ENCODE results near the gene AP3S2. TPM values are rescaled to one million over a fixed set of nuclear protein-coding genes. Genes with fewer than 3 reads are reported as not detected.

The AP3S2 gene
- total and polyA plus RNA-seq, 4 donors = 8.4 to 73.5 (median 25.9) TPM

GRCh38 chr15:89809093-89809786 lies 84.6 kb downstream of the AP3S2 start:
- H3K4me3 ChIP-seq (ENCODE audit: low read depth in 1 of 3, low read length in 3 of 3) = no peak overlapping the region
- H3K36me3 ChIP-seq (ENCODE audit: control insufficient read depth in 4 of 4, insufficient read depth in 3 of 4, low read depth in 1 of 4, low read length in 3 of 4) = no peaks in the 10 kb centered on the region
- no peak for TF ChIP-seq NR2F2 (IDR thresholded peaks at IDR 0.05)
- no peaks in the 10 kb centered on the region for H3K9me3 ChIP-seq (ENCODE audit: control insufficient read depth in 4 of 4, low read length in 3 of 4)
- no peak for DNase-seq (ENCODE audit: low spot score)
- H3K27me3 ChIP-seq (ENCODE audit: control insufficient read depth in 4 of 4, insufficient read depth in 4 of 4, low read length in 3 of 4) = no peaks in the 10 kb centered on the region
- H3K9ac ChIP-seq (ENCODE audit: low read depth in 1 of 2, low read length in 2 of 2) = no peak overlapping the region
- peaks cover 20 to 85% (median 66%) of the 10 kb centered on the region in 4 donors for H3K4me1 ChIP-seq (ENCODE audit: control insufficient read depth in 4 of 4, insufficient read depth in 4 of 4, low read length in 3 of 4)
- no peak overlapping the region for H3K27ac ChIP-seq (ENCODE audit: low read depth in 1 of 2, low read length in 2 of 2)
- WGBS = 60% methylated on average over 8 of the region's 8 CpGs

GRCh38 chr15:89808160-89808870 lies 85.5 kb downstream of the AP3S2 start:
- no peak for DNase-seq (ENCODE audit: low spot score)
- Histone ChIP-seq H3K9ac (ENCODE audit: low read depth in 1 of 2, low read length in 2 of 2) (no peak overlapping the region), H3K27ac (ENCODE audit: low read depth in 1 of 2, low read length in 2 of 2) (no peak overlapping the region), H3K36me3 (ENCODE audit: control insufficient read depth in 4 of 4, insufficient read depth in 3 of 4, low read depth in 1 of 4, low read length in 3 of 4) (no peaks in the 10 kb centered on the region), H3K27me3 (ENCODE audit: control insufficient read depth in 4 of 4, insufficient read depth in 4 of 4, low read length in 3 of 4) (no peaks in the 10 kb centered on the region), H3K4me3 (ENCODE audit: low read depth in 1 of 3, low read length in 3 of 3) (no peak overlapping the region), H3K9me3 (ENCODE audit: control insufficient read depth in 4 of 4, low read length in 3 of 4) (no peaks in the 10 kb centered on the region), H3K4me1 (ENCODE audit: control insufficient read depth in 4 of 4, insufficient read depth in 4 of 4, low read length in 3 of 4) (peaks cover 21 to 86% (median 70%) of the 10 kb centered on the region in 4 donors)
- TF ChIP-seq MAX (IDR thresholded peaks at IDR 0.05) = no peak
- WGBS = 90% methylated on average over 10 of the region's 10 CpGs

- TF ChIP-seq REST (IDR thresholded peaks at IDR 0.05) = no peak
- TF ChIP-seq, protein P1, sequence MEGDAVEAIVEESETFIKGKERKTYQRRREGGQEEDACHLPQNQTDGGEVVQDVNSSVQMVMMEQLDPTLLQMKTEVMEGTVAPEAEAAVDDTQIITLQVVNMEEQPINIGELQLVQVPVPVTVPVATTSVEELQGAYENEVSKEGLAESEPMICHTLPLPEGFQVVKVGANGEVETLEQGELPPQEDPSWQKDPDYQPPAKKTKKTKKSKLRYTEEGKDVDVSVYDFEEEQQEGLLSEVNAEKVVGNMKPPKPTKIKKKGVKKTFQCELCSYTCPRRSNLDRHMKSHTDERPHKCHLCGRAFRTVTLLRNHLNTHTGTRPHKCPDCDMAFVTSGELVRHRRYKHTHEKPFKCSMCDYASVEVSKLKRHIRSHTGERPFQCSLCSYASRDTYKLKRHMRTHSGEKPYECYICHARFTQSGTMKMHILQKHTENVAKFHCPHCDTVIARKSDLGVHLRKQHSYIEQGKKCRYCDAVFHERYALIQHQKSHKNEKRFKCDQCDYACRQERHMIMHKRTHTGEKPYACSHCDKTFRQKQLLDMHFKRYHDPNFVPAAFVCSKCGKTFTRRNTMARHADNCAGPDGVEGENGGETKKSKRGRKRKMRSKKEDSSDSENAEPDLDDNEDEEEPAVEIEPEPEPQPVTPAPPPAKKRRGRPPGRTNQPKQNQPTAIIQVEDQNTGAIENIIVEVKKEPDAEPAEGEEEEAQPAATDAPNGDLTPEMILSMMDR (IDR thresholded peaks at IDR 0.05; ENCODE audit: low read depth, low read length, missing input control) = no peak
- no peak for TF ChIP-seq YY1 (IDR thresholded peaks at IDR 0.05)
- no peak for TF ChIP-seq RXRA (IDR thresholded peaks at IDR 0.05)
- no peak for TF ChIP-seq FOXA1 (IDR thresholded peaks at IDR 0.05)
- no peak for TF ChIP-seq JUND (IDR thresholded peaks at IDR 0.05)
- no peak for TF ChIP-seq HNF4A (conservative IDR thresholded peaks at IDR 0.05)
- no peak for TF ChIP-seq RAD21 (IDR thresholded peaks at IDR 0.05)
- TF ChIP-seq TAF1 (conservative IDR thresholded peaks at IDR 0.05) = no peak
- no peak for TF ChIP-seq MAX (IDR thresholded peaks at IDR 0.05)
- no peak for TF ChIP-seq GABPA (IDR thresholded peaks at IDR 0.05 in 1 of 2, conservative IDR thresholded peaks at IDR 0.05 in 1 of 2)
- no peak for TF ChIP-seq NR2F2 (IDR thresholded peaks at IDR 0.05)
- TF ChIP-seq, protein P2, sequence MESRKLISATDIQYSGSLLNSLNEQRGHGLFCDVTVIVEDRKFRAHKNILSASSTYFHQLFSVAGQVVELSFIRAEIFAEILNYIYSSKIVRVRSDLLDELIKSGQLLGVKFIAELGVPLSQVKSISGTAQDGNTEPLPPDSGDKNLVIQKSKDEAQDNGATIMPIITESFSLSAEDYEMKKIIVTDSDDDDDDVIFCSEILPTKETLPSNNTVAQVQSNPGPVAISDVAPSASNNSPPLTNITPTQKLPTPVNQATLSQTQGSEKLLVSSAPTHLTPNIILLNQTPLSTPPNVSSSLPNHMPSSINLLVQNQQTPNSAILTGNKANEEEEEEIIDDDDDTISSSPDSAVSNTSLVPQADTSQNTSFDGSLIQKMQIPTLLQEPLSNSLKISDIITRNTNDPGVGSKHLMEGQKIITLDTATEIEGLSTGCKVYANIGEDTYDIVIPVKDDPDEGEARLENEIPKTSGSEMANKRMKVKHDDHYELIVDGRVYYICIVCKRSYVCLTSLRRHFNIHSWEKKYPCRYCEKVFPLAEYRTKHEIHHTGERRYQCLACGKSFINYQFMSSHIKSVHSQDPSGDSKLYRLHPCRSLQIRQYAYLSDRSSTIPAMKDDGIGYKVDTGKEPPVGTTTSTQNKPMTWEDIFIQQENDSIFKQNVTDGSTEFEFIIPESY (IDR thresholded peaks at IDR 0.05) = no peak
- TF ChIP-seq HNF4G (IDR thresholded peaks at IDR 0.05) = no peak
- Histone ChIP-seq H3K27ac (ENCODE audit: low read depth in 1 of 2, low read length in 2 of 2) (no peak overlapping the region), H3K4me3 (ENCODE audit: low read depth in 1 of 3, low read length in 3 of 3) (no peak overlapping the region), H3K36me3 (ENCODE audit: control insufficient read depth in 4 of 4, insufficient read depth in 3 of 4, low read depth in 1 of 4, low read length in 3 of 4) (peaks cover 0 to 5% (median 2%) of the 10 kb centered on the region in 4 donors), H3K27me3 (ENCODE audit: control insufficient read depth in 4 of 4, insufficient read depth in 4 of 4, low read length in 3 of 4) (no peaks in the 10 kb centered on the region), H3K4me1 (ENCODE audit: control insufficient read depth in 4 of 4, insufficient read depth in 4 of 4, low read length in 3 of 4) (peaks cover 24 to 86% (median 68%) of the 10 kb centered on the region in 4 donors), H3K9me3 (ENCODE audit: control insufficient read depth in 4 of 4, low read length in 3 of 4) (no peaks in the 10 kb centered on the region), H3K9ac (ENCODE audit: low read depth in 1 of 2, low read length in 2 of 2) (no peak overlapping the region)
- DNase-seq (ENCODE audit: low spot score) = no peak
- 91% methylated on average over 6 of the region's 6 CpGs for WGBS
Observed at GRCh38 chr15:89807689-89808088, 86.1 kb downstream of the AP3S2 start.
